Coronary artery (tissue), 2 donors: ENCODE data around the gene CEBPA.

Experiments
- DNase-seq: peaks from one replicate; pipeline ENCODE4 v3.0.0-alpha.2; 2017; ENCODE audit warnings: low spot score
- H3K27ac ChIP-seq, 2 donors: fragments of 200-600 bp; sonication (generic); one replicate each; pipeline ENCODE4 v1.5.1; 2016 to 2019
- H3K4me3 ChIP-seq: fragments of 200-600 bp; sonication (generic); 2 replicates; pipeline ENCODE4 v1.5.1; 2016; ENCODE audit warnings: mild to moderate bottlenecking, moderate library complexity
- CTCF ChIP-seq: fragments of 200-600 bp; sonication (generic); IDR thresholded peaks from one replicate; pipeline ENCODE4 v1.5.1; 2019; ENCODE audit warnings: antibody characterized with exemption

The CEBPA gene

GRCh38 chr19:33275559-33275932 lies 26.8 kb downstream of the CEBPA start:
- H3K27ac ChIP-seq = no peak overlapping the region
- no peak overlapping the region for H3K4me3 ChIP-seq
- TF ChIP-seq CTCF = no peak
- no peak for DNase-seq

- Histone ChIP-seq H3K27ac (peak overlapping the region in 1 of 2 donors; percentile 24), H3K4me3 (no peak overlapping the region)
- no peak for DNase-seq
- no peak for TF ChIP-seq CTCF
These were observed 27.4 kb downstream of the CEBPA start for GRCh38 chr19:33274663-33275558.

GRCh38 chr19:33273881-33274662 lies 28.3 kb downstream of the CEBPA start:
- no peak overlapping the region for H3K4me3 ChIP-seq
- TF ChIP-seq CTCF = no peak
- DNase-seq = no peak

GRCh38 chr19:33273065-33273736 lies 29.1 kb downstream of the CEBPA start:
- TF ChIP-seq CTCF = no peak
- Histone ChIP-seq H3K4me3 (no peak overlapping the region), H3K27ac (peak overlapping the region in 1 of 2 donors; percentile 24)
- DNase-seq = no peak

More at GRCh38 chr19:33273881-33274662, 28.3 kb downstream of the CEBPA start:
- peak overlapping the region in 1 of 2 donors; percentile 24 for H3K27ac ChIP-seq

GRCh38 chr19:33271246-33272021 lies 30.9 kb downstream of the CEBPA start:
- Histone ChIP-seq H3K27ac (no peak overlapping the region), H3K4me3 (no peak overlapping the region)
- TF ChIP-seq CTCF = no peak
- DNase-seq = no peak

- H3K4me3 ChIP-seq = no peak overlapping the region
These were observed 31.6 kb downstream of the CEBPA start for GRCh38 chr19:33270769-33271168.

More at GRCh38 chr19:33270769-33271168, 31.6 kb downstream of the CEBPA start:
- no peak for TF ChIP-seq CTCF
- no peak overlapping the region for H3K27ac ChIP-seq
- DNase-seq = no peak
